Measurements from ENCODE around the gene PCSK2. TPM values are rescaled to one million over a fixed set of nuclear protein-coding genes. Genes with fewer than 3 reads are reported as not detected.

PCSK2 gene
- total RNA-seq = under 1 TPM in 3 of 4 donors, not detected in 1; under 0.01 to 0.18 (median 0.18) TPM

- H3K36me3 ChIP-seq = no peaks in the 10 kb centered on the region
- H3K4me3 ChIP-seq = peak within 1 kb of the TSS in 3 of 4 donors; percentile 34 to 60 (median 39)
- 0 to 1% methylated on average over 16 to 18 of the region's 53 CpGs for WGBS, 2 donors
- intact Hi-C loops (cut with DNase I) = no loop called here
- no peaks in the 10 kb centered on the region for H3K9me3 ChIP-seq
- H3K27ac ChIP-seq = no peak within 1 kb of the TSS
- TF ChIP-seq CTCF (IDR thresholded peaks at IDR 0.05) (no peak), POLR2A (IDR thresholded peaks at IDR 0.05) (no peak)
- peaks cover 0 to 76% (median 7%) of the 10 kb centered on the region in 4 donors for H3K27me3 ChIP-seq
- DNase-seq = no peak
- H3K4me1 ChIP-seq = peaks cover 0 to 33% (median 6%) of the 10 kb centered on the region in 3 donors
Observed at GRCh38 chr20:17226410-17227218, at the start of gene PCSK2. PCSK2 (plus strand) TSS chr20:17227040; CDS start chr20:17227306, 266 bp downstream.

- intact Hi-C loops (cut with DNase I) = no loop called here
- no peak for TF ChIP-seq CTCF (IDR thresholded peaks at IDR 0.05)
- WGBS, 2 donors = 50 to 57% methylated on average over 4 to 5 of the region's 5 CpGs
Observed at GRCh38 chr20:17177341-17177740, 49.5 kb upstream of the PCSK2 start.

DNA sequence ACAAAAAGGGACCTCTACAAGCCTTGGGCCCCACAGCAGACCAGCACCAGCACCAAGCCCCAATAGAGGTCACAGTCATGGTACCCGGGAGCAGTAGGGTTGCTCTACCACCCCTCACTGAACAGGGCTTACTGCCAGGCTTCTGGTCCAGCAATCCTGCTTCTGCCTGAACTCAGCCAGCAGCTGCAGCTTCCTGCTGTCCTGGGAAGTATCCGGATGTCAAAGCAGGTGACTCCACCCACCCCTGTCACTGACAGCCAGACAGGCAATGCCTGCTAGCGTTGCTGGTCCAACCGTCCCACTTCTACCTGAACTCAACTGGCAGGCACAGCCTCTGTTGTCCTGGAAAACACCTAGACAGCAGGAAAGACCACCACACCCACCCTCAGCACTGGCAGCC, 47.0 kb upstream of the PCSK2 start:
- Histone ChIP-seq H3K36me3 (no peaks in the 10 kb centered on the region), H3K27me3 (no peaks in the 10 kb centered on the region), H3K4me1 (no peaks in the 10 kb centered on the region), H3K9me3 (no peaks in the 10 kb centered on the region), H3K27ac (no peak overlapping the region), H3K4me3 (no peak overlapping the region)
- no peak for DNase-seq
- intact Hi-C loops (cut with DNase I) = no loop called here
- TF ChIP-seq CTCF (IDR thresholded peaks at IDR 0.05) (no peak), POLR2A (IDR thresholded peaks at IDR 0.05) (no peak)
- no CpG with 5 or more reads among the region's 4 CpGs for WGBS, 2 donors

More at GRCh38 chr20:17177341-17177740, 49.5 kb upstream of the PCSK2 start:
- no peak overlapping the region for H3K4me3 ChIP-seq
- no peaks in the 10 kb centered on the region for H3K27me3 ChIP-seq
- H3K4me1 ChIP-seq = no peaks in the 10 kb centered on the region
- H3K27ac ChIP-seq = no peak overlapping the region
- no peak for DNase-seq
- no peaks in the 10 kb centered on the region for H3K36me3 ChIP-seq
- no peaks in the 10 kb centered on the region for H3K9me3 ChIP-seq

GRCh38 chr20:17189976-17190695, 36.7 kb upstream of the PCSK2 start:
- H3K4me3 ChIP-seq = no peak overlapping the region
- no peak overlapping the region for H3K27ac ChIP-seq
- H3K27me3 ChIP-seq = no peaks in the 10 kb centered on the region
- no peaks in the 10 kb centered on the region for H3K9me3 ChIP-seq
- no peak for DNase-seq
- 55 to 59% methylated on average over 6 of the region's 6 CpGs for WGBS, 2 donors
- no peaks in the 10 kb centered on the region for H3K4me1 ChIP-seq
- no peaks in the 10 kb centered on the region for H3K36me3 ChIP-seq
- intact Hi-C loops (cut with DNase I) = no loop called here
- no peak for TF ChIP-seq CTCF (IDR thresholded peaks at IDR 0.05)
- TF ChIP-seq POLR2A (IDR thresholded peaks at IDR 0.05) = no peak

GRCh38 chr20:17197041-17197440, 29.8 kb upstream of the PCSK2 start:
- no peaks in the 10 kb centered on the region for H3K9me3 ChIP-seq
- intact Hi-C loops (cut with DNase I) = no loop called here
- no peak for DNase-seq
- TF ChIP-seq POLR2A (IDR thresholded peaks at IDR 0.05) = no peak
- TF ChIP-seq CTCF (IDR thresholded peaks at IDR 0.05) = no peak
- H3K27ac ChIP-seq = no peak overlapping the region
- peaks cover 0 to 7% (median 0%) of the 10 kb centered on the region in 4 donors for H3K27me3 ChIP-seq
- no peaks in the 10 kb centered on the region for H3K36me3 ChIP-seq
- H3K4me1 ChIP-seq = no peaks in the 10 kb centered on the region
- H3K4me3 ChIP-seq = no peak overlapping the region
- 44 to 57% methylated on average over 2 of the region's 2 CpGs for WGBS, 2 donors

Measured in esophagus squamous epithelium (tissue), 5 donors.